Lung (tissue), 12 donors: Measurements from ENCODE around the gene NNMT. TPM values are rescaled to one million over a fixed set of nuclear protein-coding genes. Genes with fewer than 3 reads are reported as not detected.
A peak's percentile ranks its signal among the peaks of the same experiment; 100 is the strongest.

Experiments
- ATAC-seq: fragments of 200-7000 bp; cut with Tn5 transposase; one replicate; pipeline ENCODE4 v1.9.1; 2020; ENCODE audit warnings: moderate number of reproducible peaks; ENCODE audit not compliant: insufficient read depth, low FRiP score
- DNase-seq, 3 donors: peaks; one replicate each; pipeline ENCODE4 v3.0.0-alpha.2; 2013 to 2017
- H3K27ac ChIP-seq, 2 donors: one replicate each; pipeline ENCODE4 v1.5.1; 2013; ENCODE audit warnings: mild to moderate bottlenecking in 2 of 2, moderate library complexity in 2 of 2, control low read depth in 1 of 2, inconsistent platforms in 1 of 2, low read depth in 1 of 2, low read length in 1 of 2
- H3K27me3 ChIP-seq, 3 donors: one replicate each; pipeline ENCODE4 v1.5.1; 2013; ENCODE audit warnings: low read length in 2 of 3; ENCODE audit not compliant: control insufficient read depth in 3 of 3, insufficient read depth in 3 of 3
- H3K36me3 ChIP-seq, 4 donors: one replicate each; pipeline ENCODE4 v1.5.1; 2013; ENCODE audit warnings: low read length in 4 of 4, mild to moderate bottlenecking in 1 of 4, moderate library complexity in 1 of 4; ENCODE audit not compliant: control insufficient read depth in 4 of 4, insufficient read depth in 4 of 4
- H3K4me1 ChIP-seq, 5 donors: one replicate each; pipeline ENCODE4 v1.5.1; 2013; ENCODE audit warnings: low read length in 5 of 5, mild to moderate bottlenecking in 2 of 5, moderate library complexity in 1 of 5; ENCODE audit not compliant: control insufficient read depth in 5 of 5, insufficient read depth in 5 of 5
- H3K4me3 ChIP-seq: one replicate; pipeline ENCODE4 v1.5.1; 2013; ENCODE audit warnings: mild to moderate bottlenecking, control low read depth, moderate library complexity
- H3K9ac ChIP-seq, 2 donors: one replicate each; pipeline ENCODE4 v1.5.1; 2013; ENCODE audit warnings: low read length in 2 of 2, control low read depth in 1 of 2; ENCODE audit not compliant: insufficient read depth in 1 of 2
- H3K9me3 ChIP-seq, 4 donors: one replicate each; pipeline ENCODE4 v1.5.1; 2013; ENCODE audit warnings: low read length in 3 of 4, mild to moderate bottlenecking in 1 of 4, moderate library complexity in 1 of 4; ENCODE audit not compliant: control insufficient read depth in 4 of 4, insufficient read depth in 3 of 4
- WGBS, 2 donors: extraction: QIAGEN DNeasy Blood & Tissue Kit; methylation state at CpG; one replicate each; pipeline ENCODE4 v1.1.7; 2013; 5-methylcytosine and 5-hydroxymethylcytosine counted together
- polyA plus RNA-seq, 2 donors: library from polyadenylated mRNA; stranded (reverse); fragments of 200-250 nt; gene quantifications; one replicate each; pipeline ENCODE4 v1.2.1, GENCODE V29; 2013
- total RNA-seq, 2 donors: library from RNA; depleted of rRNA in 1 of 2; stranded (reverse); fragments of >200 nt in 1 of 2; gene quantifications; one replicate each; pipeline ENCODE4 v1.2.1, GENCODE V29; 2014 to 2021
- TF ChIP-seq, protein P1 (sequence below): IDR thresholded peaks from 2 replicates; pipeline ENCODE4 v1.5.1; 2012; ENCODE audit warnings: mild to moderate bottlenecking; ENCODE audit errors: control extremely low read depth, extremely low read depth
- donor health status: control.
- donor health status: control.
- donor health status: Bipolar disorder and iron deficiency.
- donor health status: healthy.
- donor health status: DM: yes; HTN: yes; CAD: no.

NNMT gene
- total and polyA plus RNA-seq, 4 donors, result 15.4 to 523 (median 345) TPM

DNA sequence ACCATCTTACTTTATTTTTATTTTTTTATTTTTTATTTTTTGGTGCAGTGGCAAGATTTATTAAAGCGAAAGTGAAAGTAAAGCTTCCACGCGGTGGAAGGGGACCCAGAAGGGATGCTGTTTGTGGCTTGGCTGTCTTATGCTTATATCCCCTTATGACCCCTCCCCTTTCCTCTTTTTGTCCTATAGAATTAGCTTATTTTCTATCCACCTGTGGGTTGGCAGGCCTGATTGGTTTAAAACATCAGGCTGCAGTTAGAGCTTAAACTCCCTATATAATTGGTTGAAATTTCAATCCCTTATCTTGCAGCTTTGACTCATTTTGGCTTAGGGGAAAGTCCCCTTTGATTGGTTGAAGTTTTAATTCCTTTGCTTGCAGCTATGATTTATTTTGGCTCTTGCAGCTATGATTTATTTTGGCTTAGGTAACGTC is 50.5 kb downstream of the NNMT start:
- Histone ChIP-seq H3K27ac (no peak overlapping the region), H3K9me3 (no peaks in the 10 kb centered on the region), H3K9ac (no peak overlapping the region), H3K4me1 (no peaks in the 10 kb centered on the region), H3K4me3 (no peak overlapping the region), H3K36me3 (no peaks in the 10 kb centered on the region), H3K27me3 (no peaks in the 10 kb centered on the region)
- 44 to 54% methylated on average over 4 of the region's 4 CpGs for WGBS, 2 donors
- TF ChIP-seq, protein P1, sequence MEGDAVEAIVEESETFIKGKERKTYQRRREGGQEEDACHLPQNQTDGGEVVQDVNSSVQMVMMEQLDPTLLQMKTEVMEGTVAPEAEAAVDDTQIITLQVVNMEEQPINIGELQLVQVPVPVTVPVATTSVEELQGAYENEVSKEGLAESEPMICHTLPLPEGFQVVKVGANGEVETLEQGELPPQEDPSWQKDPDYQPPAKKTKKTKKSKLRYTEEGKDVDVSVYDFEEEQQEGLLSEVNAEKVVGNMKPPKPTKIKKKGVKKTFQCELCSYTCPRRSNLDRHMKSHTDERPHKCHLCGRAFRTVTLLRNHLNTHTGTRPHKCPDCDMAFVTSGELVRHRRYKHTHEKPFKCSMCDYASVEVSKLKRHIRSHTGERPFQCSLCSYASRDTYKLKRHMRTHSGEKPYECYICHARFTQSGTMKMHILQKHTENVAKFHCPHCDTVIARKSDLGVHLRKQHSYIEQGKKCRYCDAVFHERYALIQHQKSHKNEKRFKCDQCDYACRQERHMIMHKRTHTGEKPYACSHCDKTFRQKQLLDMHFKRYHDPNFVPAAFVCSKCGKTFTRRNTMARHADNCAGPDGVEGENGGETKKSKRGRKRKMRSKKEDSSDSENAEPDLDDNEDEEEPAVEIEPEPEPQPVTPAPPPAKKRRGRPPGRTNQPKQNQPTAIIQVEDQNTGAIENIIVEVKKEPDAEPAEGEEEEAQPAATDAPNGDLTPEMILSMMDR, result no peak
- ATAC-seq (no peak), DNase-seq (no peak)

DNA sequence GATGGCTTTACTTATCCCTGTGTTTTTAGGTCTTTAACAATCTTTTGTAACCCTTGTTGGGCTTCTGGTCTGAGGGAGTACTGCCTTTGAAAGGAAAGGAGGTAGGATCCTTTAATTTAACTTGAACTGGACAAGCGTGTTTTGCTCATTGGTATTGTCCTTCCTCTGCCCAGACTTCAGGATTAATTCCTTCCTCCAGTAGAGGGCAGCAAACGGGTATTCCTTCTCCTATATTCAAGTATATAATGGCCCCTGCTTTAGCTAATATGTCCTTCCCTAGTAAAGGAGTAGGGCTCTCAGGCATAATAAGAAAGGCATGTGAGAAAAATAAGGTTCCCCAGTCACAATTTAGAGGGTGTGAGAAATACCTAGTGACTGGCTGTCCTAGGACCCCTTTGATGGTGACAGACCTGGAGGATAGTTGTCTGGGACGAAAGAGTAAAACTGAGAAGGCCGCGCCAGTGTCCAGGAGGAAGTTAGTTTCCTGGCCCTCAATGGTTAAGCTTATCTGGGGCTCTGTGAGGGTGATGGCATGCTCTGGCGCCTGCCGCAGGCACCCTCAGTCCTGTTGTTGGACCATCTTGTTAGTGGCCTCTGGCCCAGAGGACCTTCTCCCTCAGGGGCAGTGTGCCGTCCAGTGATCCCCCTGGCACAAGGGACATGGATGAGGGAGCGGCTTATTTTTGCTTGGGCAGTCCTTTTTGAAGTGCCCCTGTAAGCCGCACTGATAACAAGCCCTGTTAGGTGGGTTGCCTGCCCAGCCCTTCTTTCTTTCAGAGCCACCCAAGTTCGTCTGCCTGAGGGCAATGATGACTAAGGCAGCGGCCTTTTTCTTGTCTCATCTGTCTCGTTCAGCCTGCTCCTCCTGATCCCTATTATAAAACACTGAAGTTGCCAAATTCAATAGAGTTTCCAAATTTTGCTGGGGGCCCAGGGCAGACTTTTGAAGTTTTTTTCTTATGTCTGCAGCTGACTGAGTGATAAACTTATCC is 52.3 kb downstream of the NNMT start:
- peak; percentile 21 to 78 (median 69) for DNase-seq
- Histone ChIP-seq H3K9me3 (no peaks in the 10 kb centered on the region), H3K27me3 (no peaks in the 10 kb centered on the region), H3K9ac (no peak overlapping the region), H3K4me1 (no peaks in the 10 kb centered on the region), H3K36me3 (no peaks in the 10 kb centered on the region), H3K4me3 (no peak overlapping the region), H3K27ac (no peak overlapping the region)
- TF ChIP-seq, protein P1, result peak; percentile 48
- 78 to 84% methylated on average over 13 of the region's 13 CpGs for WGBS, 2 donors
- ATAC-seq, result peak; percentile 79

DNA sequence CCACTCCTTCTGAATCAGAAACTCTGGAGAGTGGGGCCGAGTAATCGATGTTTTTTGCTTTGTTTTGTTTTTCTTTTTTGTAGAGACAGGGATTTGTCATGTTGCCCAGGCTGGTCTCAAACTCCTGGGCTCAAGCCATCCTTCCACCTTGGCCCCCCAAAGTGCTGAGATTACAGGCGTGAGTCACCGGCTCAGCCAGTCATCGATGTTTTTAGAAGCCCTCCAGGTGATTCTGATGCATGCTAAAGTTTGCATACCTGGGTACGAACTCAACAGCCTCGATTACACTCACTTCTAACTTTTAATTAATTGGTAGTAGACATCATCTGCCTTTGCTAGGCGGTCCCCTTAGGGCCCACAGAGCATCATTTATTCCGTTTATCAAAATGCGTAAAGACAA is 53.8 kb downstream of the NNMT start:
- no peaks in the 10 kb centered on the region for H3K9me3 ChIP-seq
- no peaks in the 10 kb centered on the region for H3K36me3 ChIP-seq
- WGBS, 2 donors, result 91 to 94% methylated on average over 10 of the region's 10 CpGs
- no peak for ATAC-seq
- no peaks in the 10 kb centered on the region for H3K4me1 ChIP-seq
- no peak overlapping the region for H3K4me3 ChIP-seq
- no peaks in the 10 kb centered on the region for H3K27me3 ChIP-seq
- TF ChIP-seq, protein P1, result no peak
- no peak overlapping the region for H3K9ac ChIP-seq
- H3K27ac ChIP-seq, result no peak overlapping the region
- DNase-seq, result no peak
